HTR-8/SVneo (cell line): ENCODE results near the gene AMBP.

ENCODE experiments used
- DNase-seq: peaks from one replicate; pipeline ENCODE4 v3.0.0; 2011; ENCODE audit warnings: low spot score, mixed read lengths; ENCODE audit not compliant: insufficient read length
- FAIRE-seq: peaks from 2 replicates; lab custom pipeline; 2011; peaks lifted over from hg19 to GRCh38; lab: Jason Lieb, UNC

AMBP gene

DNA sequence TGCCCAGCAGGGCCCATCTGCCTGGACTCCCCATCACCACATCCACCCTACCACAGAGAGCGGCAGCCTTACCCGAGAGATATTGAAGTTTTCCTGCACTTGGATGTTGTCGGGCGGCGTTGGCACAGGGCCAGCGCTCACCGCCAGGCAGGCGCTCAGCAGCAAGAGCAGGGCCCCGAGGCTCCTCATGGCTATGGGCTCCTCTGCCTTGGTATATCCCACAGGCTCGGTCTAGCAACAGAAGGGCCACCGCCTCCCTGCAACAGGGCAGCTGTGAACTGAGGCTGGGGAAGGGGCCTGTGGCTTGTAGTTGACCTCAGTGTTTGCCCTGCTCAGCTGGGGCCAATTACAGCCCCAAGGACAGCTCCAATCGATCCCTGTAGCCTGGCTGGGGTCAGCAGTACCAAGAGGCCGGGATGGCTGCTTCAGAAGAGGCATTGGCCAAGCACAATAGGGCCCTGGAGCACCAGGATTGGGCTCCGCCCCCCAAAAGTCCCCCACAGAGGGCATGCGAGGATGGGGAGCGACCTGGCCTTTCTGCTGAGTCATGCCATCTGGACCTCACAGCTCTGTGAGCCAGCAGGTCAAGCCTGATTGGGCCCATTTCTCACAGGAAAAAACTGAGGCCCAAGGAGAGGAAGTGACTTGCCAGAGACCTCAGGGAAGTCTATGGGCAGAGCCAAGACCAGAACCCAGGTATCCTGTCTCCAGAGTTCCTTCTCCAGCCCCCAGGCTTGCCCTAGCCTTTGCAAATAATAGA, at the start of gene AMBP:
Gene AMBP (minus strand): TSS at position 280 of the 760 bp plus-strand sequence. CDS start 91 bp downstream, at position 189.
- no peak for FAIRE-seq
- DNase-seq = no peak

DNA sequence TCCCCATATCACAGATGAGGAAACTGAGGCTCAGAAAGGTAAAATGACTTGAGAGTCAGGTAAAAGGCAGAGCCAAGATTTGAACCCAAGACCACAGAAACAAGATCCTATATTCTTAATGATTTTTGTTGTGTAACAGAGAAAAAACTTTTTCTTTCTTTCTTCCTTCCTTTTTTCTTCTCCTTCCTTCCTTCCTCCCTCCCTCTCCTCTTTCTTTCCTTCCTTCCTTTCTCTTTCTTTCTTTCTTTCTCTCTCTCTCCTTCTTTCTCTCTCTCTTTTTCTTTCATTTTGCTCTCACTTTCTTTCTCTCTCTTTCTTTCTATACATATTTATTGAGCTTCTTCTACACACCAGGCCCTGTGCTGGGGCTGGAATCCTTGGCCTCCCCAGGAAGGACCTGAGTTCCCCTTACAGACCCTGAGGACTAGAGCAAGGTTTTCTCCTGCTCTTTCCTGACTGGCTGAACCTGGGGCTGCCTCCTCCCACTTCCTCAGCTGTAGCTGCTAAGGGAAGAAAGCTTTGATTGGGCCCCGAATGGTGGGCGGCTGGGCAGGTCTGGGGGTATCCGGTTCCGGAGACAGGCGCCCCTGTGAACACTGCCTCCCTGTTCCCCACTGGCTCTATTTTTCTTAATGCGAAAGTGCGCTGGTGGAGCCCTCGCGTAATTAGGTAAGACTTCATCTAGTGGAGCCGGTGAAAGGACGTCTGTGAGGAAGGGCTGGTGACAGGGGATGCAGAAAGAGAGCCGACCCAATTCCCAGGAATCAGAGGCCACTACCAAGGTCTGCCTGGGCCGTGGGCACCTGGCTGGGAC, 48.4 kb upstream of the AMBP start:
- no peak for FAIRE-seq

DNA sequence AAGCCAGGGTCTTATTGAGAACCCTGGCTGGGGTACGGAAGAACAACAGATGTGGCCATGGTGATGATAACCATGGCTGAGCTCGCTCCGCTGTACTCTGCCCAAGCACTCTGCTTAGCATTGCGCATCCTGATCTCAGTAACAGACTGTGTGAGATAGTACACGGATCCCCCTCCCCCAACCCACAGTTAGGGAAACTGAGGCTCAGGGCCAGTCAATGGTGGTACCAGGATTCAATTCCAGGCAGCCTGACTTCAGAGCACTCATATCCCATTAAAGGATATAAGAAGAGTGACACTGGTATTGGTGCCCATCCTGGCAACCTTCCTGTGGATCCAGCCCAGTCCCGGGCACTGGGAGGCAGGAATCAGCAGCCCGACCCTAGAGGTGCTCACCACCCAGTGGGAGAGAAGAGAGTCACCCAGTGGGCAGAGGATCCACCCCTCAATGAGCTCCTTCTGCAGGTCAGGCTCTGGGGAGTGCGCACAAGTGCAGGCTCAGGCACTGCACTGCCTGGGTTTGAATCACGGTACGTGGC, 47.4 kb upstream of the AMBP start:
- FAIRE-seq = no peak

More for the DNA sequence above, 48.4 kb upstream of the AMBP start:
- no peak for DNase-seq

DNA sequence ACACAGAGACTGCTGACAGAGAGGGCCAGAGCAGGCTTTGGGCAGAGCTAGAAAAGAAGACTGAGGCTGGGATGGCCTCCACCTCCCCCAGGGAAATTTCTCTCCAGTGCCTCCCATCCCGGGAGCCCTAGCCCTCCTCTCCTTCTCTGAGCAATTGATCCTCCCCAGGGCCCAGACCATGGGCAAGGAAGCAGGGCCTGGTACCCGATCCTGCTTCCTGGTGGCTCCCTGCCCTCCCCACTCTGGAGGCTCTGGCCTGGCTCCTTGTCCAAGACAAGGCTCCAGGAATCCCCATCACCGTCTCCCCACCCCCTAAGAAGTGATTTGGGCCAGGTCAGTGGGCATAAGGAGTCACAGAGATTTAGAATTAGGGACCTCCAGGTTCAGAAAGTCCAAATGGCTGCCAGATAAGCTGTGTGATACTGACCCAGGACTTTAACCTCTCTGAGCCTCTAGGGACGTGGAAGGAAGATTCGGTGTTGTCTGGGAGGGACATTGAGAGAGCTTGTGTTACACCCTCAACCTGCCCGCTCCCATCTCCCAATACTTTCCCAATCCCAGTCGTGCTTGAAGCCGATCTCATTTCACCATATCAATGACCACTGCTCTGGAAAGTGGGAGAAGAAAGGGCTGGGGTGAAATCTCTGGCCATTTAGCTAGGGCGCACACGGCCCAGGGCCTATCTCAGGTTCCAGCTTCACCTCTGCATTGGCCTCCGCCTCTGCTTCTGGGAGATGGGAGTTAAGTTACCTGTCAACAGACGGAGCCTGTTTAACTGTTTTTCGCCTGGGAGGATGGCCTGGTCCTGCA, 46.8 kb upstream of the AMBP start:
- DNase-seq (no peak), FAIRE-seq (no peak)

More for the DNA sequence above, 47.4 kb upstream of the AMBP start:
- no peak for DNase-seq

DNA sequence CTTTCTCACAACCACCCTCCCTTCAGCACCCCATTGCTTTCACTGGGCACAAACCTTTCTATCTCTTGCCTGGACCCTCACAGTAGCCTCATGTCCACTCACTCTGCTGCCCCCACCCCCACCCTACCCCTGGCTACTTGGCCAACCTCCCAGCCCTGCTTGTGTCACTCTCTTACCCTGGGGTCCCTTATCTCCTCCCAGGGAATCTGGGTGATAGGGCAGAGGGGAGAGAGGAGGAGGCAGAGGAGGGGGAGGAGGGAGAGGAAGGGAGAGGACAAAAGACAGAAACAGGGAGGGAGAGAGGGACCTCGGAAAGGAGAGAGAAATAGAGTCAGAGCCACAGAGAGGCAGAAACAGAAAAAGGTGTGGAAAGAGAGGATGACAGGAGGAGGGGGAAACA, 46.0 kb upstream of the AMBP start:
- DNase-seq (no peak), FAIRE-seq (no peak)

DNA sequence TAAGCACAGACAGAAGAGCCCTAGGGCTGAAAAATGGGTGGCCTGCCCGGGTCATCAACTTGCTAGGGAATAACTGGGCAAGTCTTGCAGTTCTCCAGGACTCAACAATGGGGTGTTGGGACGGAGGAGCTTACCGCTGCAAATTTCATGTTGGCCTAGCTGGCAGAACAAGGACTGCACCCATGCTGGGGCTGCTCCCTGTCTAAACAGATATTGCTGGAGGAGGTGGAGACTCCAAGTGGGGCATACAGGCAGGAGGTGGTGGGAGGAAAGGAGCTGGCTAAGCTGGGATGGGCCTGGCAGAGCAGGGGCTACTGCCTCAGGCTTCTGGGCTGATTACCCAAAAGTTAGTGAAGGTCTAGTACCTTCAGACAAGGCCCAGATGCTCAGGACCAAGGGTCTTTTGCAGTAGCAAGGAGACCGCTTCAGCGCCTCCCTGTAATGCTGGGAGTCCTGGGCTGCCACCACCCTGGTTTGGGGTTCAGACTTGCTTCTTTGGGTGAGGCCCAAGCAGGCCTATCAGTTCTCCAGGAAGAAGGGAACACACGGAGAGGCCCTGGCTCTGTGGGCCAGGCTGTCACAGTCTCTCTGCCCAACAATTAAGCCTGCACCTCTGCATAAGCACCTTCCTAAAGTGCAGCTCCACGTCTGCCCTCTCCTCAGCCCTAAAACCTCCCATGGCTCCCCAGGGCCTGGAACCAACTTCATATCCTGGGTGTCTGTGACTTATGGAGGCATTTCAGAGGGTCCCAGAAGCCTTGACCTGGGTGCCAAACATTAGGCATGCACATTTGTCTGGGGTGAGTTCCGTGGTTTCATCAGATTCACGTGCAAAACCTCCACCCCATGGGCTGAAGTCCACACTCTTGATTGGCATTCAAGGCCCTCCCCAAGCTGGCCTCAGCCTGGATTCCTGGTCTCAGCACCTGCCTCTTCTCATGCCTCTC, 45.2 kb upstream of the AMBP start:
- DNase-seq (no peak), FAIRE-seq (no peak)

DNA sequence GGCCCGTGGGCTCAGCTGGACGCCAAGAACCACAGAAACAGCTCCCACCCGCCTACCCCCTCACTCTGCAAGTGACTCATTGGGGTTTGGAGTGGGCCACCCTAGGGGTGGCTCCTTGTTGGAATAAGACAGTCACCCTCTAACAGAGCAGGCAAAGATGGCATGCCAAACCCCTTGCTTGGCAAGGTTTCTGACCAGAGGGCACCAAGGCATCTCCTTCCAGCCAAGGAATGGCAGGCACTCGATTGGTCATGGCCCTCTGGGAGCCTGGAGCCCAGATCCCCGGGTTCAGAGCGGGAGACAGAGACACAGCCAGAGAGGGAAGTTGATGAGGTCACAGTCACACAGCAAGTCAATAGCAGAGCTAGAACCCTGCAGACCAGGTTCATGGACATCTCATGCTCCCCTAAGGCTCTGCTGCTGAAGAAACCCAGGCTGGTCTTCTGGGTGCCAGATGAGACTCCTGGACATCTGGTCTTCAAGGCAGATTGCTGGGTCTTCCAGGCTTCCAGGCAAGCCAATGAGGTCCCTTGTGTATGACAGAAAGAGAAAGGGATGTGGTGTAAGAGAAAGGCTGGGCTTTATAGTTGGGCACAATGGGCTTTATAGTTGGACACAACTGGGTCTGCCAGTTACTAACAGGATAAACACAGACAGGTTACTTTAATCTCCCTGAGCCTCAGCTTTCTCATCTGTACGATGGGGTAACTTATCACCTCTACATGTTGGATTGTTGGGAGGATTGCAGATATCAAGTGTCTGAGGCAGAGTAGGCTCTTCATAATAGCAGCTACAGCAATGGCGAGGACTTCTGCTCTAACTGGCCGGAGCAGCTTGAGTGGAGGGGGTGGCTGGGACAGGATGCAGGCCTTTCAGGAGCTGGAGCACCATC, 44.3 kb upstream of the AMBP start:
- DNase-seq (no peak), FAIRE-seq (no peak)

DNA sequence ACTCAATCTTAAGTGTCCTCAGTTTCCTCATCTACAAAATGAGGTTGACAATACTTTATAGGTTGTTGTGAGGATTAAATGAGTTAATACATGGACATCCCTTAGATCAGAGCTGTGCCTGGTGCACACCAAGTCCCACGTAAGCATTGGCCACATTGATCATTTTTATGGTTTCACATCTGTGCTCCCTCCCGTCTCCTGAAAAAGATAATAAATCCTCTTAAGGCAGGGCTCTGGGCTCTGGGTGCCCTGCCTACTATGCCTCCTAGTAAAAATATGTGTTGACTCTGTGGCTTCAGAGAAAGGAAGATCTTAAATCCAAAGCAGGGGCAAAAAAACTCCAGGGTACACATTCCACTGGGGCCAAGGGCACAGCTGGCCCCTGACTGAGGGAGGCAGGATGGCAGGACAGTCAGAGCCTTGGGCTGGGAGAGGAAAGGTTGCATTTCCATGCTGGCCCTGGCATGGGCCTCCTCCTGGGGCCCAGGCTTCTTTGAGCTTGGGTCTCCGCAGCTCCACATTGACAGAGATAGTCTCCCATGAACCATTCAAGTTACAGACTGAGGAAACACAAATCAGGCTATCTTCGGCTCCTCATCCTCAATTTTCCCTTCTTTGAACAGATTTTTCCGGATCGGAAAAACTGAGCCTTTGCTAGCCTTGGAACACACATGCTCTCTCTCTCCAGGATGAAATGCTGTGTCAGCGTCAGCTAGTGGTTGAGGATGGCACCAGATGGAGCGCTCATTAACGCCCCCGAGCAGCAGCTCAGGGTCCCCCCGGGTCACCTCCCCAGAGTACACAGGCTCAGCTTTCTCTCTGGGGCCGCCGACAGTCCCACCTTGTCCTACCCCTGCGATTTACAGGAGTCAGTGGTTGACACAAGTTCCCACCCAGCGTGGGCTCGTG, 43.4 kb upstream of the AMBP start:
- no peak for DNase-seq
- FAIRE-seq = no peak

DNA sequence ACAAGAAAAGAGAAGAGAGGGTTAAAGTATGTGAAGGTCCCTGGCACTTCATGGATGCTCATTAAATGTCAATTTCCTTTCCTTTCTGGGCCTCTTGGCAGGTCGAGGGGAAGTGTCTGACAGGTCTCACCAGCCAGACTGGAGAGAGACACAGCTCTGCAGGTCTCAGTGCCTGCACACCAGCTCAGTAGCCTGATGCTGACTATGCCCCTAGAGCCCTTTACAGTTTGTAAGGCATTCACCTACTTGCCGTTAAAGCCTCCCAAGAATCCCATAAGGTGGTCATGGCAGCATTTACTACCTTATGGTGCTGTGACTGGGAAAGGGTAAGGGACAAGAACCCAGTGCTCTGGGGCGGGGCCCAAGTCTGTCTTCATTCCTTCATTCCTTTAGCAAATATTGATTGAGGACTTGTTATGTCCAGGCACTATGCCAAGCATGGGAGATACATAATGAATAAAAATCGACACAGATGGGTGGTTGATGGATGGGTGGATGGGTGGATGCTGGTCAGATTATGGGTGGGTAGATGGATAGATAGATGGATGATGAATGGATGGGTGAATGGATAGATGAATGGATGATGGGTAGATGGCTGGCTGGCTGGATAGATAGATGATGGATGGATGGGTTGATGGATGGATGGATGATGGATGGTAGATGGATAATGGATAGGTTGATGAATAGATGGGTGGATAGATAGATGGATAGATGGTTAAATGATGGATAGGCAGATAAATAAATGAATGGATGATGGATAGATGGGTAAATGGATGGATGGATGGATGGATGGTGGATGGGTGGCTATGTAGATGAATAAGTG, 42.3 kb upstream of the AMBP start:
- FAIRE-seq = no peak

DNA sequence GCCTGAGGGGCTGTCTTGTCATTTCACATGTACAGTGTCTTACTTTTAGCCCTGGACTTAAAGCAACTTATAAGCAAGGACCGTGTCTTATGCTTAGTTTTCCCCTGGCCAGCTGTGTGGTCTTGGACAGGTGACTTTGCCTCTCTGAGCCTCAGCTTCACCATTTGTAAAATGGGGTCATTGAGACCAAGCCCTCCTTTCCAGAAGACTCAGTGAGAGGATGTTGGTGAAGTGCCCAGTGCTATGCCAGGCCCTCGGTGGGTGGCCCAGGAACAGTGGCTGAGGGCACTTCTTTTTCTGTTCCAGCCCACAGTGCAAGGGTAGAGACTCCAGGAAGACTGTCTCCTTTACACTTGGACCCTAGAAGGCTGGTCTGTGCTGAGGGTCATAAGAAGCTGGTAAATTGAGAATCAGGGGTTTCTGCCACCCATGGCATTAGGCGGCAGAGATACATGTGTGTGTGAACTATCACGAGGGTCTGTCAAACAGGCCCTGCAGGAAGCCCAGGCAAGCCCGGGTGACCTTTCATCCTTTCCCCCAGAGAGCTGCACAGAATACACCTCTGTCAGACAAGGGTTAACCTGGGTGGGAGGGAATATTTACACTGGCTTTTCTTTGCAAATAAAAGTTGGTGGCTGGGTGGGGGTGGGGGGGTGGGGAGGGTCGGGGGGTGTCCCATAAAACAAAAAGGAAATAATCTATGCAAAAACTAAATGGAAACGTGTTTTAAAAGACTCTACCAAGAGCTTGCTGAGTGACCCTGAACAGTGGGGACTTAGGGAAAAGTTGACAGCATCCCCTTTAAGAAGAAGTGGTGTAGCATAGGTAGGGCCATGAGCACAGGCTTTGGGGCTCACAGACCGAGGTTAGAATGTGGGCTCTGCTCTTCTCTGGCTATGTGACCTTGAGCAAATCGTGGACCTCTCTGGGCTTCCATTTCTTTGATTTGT, 41.4 kb upstream of the AMBP start:
- no peak for DNase-seq
- FAIRE-seq = no peak

More for the DNA sequence above, 42.3 kb upstream of the AMBP start:
- no peak for DNase-seq

DNA sequence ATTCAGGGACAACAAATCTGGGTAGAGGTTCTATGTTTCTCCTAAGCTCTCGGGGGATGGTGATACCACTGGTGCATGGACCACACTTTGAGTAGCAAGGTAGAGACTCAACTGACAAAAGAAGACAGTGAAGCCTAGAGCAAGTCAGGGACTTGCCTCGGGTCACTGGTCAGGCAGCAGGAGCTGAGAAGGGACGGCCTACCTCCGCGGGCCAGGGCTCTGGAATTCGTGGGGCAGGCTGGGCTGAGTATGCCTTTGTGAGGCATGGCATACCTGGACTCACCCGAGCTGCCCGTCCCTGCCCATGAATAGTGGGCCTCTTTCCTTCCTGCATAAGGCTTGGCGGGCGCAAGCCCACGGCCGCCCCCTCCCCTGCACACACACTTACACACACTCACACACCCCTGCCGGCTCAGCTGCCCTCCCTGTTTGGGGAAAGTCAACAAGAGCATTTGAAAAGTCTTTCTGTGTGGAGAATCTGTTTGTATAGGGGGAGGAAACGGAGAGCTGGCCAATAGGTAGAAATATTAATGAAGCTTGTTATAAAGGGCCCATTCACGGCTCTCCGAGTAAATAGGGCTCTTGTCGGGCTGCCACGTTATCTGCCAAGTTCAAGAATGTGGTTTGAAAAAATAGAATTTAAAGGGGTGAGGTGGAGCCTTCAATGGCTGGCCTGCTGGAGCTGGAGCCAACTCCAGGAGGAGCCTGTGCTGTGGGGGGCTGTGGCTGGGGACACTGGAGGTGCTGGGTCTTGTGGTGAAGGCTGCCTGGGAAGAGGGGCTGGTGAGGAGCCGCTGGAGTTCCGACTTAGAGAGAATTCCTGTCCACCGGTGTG, 40.1 kb upstream of the AMBP start:
- DNase-seq (no peak), FAIRE-seq (no peak)

DNA sequence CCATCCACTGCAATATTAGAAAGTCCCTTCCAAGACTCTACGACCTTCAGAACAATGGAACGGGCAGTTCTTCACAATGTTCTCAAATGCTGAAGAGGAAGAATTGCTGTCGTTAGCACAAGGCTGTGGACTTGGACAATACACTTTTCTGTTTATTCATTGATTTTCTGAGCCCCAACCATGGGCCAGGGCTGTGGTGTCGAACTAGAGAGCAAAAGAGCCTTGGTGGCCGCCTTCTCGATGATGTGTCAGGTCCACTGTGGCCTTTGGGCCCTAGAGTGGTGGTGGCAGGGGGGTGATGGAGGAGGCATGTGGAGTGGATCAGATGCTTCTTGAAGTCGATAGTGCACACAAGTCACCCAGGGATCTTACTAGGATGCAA, 39.5 kb upstream of the AMBP start:
- no peak for DNase-seq
- FAIRE-seq = no peak

DNA sequence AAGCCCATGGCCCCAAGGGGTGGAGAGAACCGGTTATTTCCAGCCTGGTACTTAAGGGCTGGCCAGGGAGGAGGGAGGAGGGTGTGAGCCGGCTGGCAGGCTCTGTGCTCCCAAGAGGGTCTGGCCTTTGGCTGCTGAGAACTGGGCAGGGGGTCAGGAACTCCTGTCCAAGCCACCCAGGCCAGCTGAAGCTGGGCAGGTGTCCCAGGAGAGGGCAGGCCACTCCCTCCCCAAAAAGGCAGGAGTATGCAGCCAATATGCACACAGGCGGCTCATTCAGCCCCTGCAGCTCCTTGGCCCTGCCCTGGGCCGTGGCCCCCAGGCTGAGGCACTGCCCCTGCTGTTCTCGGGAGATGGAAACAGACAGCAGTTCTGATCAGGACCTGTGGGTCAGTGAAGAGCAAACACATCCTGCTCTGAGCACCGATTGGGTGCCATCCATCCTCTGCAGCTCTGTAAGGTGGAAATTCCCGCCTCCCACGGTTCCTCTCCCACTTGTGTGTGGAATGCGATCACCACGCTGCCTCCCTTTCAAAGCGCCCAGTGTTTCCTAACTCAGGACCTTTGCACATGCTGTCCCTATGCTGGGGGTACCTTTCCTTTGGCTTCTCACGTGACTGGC, 38.1 kb upstream of the AMBP start:
- DNase-seq = no peak
- no peak for FAIRE-seq

DNA sequence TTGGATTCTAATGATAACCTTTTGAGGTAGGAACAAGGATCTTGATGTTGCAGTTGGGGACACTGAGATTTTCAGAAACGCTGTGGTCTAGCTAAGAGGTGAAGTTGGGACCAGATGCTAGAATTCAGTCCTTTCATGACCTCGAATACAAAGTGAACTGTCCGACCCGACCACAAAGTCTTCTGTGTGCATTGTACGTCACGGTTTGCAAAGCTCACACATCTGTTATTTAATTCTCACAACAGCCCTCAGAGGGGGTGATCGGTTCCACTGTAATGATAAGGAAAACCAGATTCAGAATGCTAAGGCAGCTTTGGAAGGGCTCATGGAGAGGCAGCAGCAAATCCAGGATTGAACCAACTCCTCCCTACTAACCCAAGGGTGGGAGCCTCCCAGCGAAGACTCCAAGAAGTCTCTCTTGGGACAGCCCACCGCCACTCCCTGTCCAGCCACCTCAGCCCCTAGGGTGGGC, 37.6 kb upstream of the AMBP start:
- FAIRE-seq (no peak), DNase-seq (no peak)
